ENCODE results near the gene CNTD1.

The CNTD1 gene

DNA sequence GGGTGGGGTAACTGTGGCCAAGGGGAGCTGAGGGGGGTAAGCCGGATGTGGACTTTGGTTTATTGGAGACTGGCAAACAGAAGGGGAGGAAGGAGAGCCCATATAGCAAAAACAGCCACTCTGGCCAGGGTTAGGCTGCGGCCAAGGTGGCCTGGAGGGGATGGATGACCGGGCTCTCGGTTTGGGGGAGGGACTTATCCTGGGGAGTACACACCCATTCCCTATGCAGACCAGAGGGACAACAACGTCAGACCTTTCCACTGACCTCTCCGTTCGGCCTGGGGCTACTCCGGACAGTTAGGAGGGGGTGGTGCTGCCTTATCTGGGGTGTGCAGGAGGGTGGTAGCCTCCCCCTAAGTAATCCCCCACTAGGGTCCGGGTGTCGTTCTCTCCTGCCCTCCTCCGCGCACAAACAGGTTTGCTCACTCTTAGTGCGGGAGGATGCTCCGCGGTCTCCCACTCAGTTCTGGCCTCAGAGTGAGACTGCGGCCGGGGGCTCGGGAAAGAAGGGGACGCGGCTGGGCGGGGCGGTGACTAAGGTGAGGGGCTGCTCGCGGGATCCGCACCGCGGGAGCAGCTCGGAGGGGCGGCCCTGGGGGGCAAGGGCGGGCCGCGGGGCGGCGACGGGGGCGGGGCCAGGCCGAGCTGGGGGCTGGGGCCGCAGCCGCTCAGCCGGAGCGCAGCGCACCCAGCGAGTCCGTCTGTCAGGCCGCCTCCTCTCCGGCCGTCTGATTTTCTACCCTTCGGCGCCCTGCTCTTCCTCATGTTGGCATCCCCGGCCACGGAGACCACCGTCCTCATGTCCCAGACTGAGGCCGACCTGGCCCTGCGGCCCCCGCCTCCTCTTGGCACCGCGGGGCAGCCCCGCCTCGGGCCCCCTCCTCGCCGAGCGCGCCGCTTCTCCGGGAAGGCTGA is 18.5 kb upstream of the CNTD1 start, which contains the start of gene WNK4:
TSS of gene WNK4 (plus strand) at position 675 of the 915 bp plus-strand sequence. CDS start at position 764, 89 bp downstream.
- DNase-seq, result peak; percentile 69

DNA sequence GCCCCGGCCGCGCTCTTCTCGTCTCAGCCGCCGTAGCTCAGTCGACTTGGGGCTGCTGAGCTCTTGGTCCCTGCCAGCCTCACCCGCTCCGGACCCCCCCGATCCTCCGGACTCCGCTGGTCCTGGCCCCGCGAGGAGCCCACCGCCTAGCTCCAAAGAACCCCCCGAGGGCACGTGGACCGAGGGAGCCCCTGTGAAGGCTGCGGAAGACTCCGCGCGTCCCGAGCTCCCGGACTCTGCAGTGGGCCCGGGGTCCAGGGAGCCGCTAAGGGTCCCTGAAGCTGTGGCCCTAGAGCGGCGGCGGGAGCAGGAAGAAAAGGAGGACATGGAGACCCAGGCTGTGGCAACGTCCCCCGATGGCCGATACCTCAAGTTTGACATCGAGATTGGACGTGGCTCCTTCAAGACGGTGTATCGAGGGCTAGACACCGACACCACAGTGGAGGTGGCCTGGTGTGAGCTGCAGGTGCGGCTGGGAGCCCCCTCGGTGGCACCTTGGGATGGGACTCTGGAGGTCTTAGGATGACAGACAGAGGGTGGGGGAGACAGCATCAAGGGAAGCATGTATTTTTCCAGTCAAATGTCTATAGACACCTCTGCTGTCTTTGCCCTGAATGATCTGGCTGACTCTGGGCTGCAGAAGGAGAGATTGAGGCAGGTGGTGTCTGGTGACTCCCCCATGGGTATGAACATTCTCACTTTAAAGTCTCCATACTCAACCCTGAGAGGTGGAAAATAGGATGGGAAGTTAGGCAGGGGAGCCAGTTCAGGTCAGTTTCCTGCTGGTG is 17.6 kb upstream of the CNTD1 start:
- DNase-seq, result no peak

DNA sequence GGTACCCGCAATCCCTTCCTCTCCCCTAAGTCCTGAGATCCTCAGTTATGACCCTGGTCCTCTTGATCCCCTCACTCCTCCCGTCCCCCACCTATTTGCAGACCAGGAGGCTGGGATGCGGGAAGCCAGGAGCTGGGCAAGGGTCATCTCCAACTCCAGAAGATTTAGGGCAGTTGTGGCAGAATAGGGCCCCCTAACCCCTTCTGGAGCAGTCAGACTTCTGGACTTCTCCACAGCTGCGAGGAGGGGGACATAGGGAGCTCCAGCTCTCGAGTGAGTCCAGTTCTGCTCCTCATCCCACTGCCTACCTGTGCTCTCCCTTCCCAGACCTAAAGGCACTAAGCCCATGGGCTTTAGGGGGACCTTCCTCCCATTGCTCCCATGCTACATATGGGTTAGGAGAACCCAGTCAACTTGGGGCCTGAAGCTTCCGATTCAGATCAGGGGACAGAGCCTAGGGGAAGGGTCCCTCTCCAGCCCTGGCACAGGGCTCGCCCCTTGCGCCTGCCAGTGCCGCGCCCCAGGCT is 17.0 kb upstream of the CNTD1 start:
- DNase-seq, result no peak

DNA sequence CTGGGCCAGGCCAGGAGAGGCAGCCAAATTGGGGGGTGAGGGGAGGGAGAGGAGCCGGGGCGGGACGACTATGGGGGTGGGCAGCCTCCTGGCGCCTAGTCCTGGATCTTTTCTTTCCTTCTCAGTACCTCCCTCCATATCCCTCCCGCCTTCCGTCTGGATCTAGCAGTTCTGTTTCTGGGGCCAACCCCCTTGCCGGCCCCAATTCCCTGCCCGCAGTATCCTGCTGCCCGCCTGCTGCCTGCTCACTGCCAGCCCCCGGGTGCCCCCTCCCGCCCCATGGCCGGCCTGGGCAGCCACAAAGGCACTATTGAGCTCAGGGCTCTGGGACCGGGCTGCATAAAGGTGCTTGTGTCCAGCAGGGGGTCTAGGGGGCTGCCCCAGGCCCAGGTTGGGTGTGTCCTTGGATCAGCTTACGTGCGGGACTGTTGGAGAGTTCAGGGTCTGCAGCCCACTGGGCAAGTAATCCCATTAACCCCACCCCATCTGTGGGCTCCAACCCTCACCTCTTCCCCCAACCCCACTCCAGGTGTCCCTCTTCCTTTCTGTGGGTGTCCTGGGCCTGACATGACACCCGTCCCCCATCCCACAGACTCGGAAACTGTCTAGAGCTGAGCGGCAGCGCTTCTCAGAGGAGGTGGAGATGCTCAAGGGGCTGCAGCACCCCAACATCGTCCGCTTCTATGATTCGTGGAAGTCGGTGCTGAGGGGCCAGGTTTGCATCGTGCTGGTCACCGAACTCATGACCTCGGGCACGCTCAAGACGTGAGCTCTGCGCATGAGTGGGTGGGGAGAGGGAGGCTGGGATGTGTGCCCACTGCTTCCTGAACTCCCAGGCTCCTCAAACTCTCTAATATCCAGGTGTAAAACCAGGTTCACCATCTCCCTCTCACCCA is 16.2 kb upstream of the CNTD1 start:
- DNase-seq, result peak; percentile 65

DNA sequence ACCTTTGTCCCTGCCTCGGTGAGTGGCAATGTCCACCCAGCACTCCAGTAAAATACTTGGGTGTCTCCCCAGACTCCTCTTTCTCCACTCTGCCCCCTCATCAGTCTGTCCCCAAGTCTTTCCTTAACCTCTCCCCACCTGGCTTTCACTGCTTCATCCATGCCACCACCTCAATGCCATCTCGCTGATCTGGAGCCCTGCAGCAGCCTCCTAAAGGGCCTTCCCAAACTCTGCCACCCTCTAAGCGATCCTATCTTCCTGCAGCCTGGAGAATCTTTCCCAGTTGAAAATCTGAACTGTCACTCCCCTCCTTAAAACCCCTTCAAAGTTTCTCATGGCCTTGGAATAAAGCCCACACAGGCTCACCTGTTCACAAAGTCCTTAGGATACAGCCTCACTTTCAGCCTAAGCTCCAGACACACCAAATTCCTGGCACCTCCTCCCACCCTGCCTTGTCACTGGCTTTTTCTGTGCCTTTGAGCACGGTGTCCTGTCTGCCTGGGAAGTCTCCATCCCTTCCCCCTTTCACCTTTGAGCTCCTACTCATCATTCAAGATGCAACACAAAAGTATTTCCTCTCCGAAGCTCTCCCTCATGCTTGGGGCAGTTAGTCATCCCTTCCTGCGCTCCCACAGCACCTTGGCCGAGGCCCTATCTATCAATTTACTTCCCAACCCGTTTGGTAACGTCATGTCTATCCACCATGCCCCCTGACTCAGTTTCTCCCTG is 15.4 kb upstream of the CNTD1 start:
- DNase-seq, result no peak

DNA sequence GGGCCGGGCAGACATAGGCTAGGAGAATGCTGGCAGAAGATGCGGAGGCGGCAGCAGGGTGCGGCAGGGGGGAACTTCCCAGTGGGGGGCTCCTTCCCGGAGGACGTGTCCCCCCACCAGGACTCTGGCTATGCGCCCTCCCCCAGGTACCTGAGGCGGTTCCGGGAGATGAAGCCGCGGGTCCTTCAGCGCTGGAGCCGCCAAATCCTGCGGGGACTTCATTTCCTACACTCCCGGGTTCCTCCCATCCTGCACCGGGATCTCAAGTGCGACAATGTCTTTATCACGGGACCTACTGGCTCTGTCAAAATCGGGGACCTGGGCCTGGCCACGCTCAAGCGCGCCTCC is 14.9 kb upstream of the CNTD1 start:
- DNase-seq, result no peak

DNA sequence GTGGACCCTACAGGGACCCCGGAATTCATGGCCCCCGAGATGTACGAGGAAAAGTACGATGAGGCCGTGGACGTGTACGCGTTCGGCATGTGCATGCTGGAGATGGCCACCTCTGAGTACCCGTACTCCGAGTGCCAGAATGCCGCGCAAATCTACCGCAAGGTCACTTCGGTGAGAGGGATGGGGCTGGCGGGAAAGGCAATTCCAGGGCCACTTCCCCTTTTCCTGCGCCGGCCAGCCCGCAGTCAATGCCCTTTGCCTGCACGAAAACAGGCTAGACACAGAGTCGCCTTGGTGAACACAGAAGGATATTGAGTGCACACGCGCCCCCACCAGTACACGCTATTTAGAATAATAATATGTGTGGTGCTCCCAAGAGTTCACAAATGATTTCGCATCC is 14.3 kb upstream of the CNTD1 start:
- no peak for DNase-seq

DNA sequence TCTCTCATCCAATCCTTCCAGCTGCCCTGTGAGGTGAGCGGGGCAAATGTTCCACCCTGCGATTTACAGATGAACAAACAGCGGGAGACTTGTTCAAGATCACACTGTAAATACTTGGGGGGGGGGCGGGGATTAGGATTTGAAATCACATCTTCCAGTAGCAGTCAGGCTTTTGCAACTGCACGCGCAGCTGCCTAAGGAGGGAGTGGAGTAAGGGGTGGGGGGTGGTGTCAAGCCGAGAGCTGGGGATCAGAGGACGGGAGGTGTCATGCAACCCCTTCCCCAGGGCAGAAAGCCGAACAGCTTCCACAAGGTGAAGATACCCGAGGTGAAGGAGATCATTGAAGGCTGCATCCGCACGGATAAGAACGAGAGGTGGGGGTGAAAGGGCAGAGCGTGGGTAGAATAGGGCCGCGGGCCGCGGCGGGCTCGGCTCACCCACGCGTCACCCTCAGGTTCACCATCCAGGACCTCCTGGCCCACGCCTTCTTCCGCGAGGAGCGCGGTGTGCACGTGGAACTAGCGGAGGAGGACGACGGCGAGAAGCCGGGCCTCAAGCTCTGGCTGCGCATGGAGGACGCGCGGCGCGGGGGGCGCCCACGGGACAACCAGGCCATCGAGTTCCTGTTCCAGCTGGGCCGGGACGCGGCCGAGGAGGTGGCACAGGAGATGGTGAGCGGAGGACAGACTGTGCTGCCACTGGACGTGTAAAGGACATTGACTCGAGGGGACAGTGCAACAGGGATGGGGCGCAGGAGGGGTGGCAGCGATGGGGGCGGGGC is 13.7 kb upstream of the CNTD1 start:
- DNase-seq, result no peak

DNA sequence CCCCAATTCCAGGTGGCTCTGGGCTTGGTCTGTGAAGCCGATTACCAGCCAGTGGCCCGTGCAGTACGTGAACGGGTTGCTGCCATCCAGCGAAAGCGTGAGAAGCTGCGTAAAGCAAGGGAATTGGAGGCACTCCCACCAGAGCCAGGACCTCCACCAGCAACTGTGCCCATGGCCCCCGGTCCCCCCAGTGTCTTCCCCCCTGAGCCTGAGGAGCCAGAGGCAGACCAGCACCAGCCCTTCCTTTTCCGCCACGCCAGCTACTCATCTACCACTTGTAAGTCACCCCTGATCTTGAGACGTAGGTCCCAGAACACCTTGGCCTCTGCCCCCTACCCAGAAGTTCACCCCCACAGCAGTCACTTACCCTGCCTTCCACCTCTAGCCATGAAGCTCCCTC is 11.4 kb upstream of the CNTD1 start:
- no peak for DNase-seq

DNA sequence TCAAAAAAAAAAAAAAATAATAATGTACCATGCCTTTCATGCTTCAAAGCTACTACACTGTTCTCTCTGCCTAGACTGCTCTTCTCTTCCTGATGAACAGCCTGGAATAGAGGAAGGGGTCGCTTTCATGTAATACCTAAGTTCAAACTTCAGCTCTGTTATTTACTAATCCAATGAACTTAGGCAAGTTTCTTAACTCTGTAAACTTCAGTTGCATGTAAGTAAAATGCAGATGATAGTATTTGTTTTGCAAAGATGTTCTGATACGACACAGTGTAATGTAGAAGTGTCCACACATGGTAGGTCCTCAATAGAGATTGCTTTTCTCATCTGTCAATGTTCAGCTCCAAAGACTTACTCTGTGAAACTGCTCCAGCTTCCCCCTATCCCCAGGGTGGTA is 6.7 kb upstream of the CNTD1 start:
- DNase-seq, result no peak

DNA sequence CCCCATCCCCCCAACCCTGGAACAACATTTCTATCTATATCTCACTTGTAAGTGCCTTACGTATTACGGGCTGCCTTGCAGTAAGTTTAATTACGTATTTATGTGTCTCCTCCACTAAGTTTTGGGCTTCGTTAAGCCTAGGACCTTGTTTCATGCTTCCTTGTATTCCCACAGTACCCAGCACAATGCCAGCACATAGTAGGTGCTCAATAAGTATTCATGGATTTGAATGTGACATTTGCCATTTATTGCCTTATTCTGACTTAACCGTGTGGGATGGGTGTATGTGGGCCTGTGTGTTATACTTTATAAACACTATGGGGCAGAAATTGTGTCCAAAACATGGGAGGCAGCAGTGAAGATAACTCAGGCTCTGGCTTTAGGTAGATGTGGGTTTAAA is 6.1 kb upstream of the CNTD1 start:
- no peak for DNase-seq

DNA sequence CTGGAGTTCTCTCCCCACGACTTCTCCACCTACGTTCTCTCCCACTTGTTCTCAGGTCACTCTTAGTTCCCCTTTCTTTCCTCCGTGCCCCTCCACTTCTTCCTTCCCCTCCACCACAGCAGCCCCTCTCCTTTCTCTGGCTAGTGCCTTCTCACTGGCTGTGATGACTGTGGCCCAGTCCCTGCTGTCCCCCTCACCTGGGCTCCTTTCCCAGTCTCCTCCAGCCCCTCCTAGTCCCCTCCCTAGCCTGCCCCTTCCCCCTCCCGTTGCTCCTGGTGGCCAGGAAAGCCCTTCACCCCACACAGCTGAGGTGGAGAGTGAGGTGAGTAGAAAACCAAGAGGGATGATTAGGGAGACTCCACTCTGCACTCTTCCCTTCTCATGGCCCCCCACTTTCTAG is 3.6 kb upstream of the CNTD1 start:
- DNase-seq, result no peak

DNA sequence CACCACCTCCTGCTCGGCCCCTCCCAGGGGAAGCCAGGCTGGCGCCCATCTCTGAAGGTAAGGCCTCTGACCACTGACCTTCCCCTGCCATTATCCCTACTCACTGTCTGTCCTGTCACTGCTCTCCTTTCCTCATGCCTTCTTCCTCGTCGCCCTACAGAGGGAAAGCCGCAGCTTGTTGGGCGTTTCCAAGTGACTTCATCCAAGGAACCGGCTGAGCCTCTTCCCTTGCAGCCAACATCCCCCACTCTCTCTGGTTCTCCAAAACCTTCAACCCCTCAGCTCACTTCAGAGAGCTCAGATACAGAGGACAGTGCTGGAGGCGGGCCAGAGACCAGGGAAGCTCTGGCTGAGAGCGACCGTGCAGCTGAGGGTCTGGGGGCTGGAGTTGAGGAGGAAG is 3.2 kb upstream of the CNTD1 start:
- DNase-seq, result no peak

DNA sequence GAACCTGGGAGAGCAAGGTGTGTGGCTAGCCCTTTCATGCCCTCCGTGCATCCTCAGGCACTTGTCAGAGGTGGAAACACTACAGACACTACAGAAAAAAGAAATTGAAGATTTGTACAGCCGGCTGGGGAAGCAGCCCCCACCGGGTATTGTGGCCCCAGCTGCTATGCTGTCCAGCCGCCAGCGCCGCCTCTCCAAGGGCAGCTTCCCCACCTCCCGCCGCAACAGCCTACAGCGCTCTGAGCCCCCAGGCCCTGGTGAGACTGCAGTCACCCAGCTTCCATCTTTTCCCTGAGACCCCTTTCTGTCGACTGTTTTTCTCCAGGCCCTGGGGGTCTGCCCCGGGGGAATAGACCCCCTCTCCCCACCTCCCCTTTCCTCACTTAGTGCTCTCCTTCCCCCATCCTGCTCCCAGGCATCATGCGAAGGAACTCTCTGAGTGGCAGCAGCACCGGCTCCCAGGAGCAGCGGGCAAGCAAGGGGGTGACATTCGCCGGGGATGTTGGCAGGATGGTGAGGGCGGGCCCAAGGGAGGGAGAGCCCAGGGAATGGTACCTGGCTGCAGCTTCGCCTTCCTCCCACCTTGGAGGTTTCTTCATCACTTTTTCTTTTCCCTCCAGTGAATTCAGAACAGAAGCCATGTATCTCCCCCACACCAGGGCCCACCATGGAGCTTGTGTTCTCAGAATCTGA is 2.4 kb upstream of the CNTD1 start:
- no peak for DNase-seq

DNA sequence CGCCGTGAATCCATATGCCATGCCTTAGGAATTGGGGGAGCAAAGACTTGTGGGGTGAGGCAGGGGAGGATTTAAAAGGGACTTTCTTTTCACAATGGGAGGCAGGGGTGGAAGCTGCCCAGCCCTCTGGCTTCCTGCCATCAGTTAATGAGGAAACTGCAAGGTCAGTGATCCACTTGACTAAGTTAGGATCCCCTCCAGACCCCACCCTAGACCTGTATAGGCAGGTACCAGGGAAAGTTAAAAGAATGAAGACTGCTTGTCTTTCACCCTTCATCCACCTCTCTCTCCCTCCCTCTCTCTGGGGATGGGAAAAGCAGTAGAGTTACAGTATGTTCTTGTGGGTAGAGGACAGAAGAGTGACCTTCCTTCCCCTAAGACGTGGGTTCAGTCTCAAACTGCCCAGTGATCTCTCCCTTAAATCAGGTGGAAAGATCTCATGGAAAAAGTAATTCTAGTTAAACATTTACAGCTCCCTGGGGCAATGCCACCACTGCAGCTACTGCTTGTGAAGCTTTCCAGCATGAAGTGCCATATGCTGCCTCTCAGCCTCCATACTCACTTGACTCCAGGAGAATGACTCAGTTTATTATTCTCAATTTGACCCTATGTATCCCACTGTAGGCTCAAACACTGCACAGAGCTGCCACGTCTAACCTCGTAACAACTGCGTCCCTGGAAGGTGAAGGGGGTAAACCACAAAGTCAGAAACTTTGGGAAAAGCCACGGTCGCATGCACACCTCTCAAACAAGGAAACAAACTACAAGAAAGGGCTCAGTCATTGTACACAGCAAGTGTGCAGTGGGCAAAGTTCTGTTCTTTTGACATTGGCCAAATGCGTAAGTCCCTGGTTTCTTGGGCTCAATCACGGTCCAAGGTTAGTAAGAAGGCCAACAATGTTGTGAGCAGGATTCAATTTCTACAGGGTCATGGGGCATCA is 1.3 kb upstream of the CNTD1 start:
- DNase-seq, result no peak

DNA sequence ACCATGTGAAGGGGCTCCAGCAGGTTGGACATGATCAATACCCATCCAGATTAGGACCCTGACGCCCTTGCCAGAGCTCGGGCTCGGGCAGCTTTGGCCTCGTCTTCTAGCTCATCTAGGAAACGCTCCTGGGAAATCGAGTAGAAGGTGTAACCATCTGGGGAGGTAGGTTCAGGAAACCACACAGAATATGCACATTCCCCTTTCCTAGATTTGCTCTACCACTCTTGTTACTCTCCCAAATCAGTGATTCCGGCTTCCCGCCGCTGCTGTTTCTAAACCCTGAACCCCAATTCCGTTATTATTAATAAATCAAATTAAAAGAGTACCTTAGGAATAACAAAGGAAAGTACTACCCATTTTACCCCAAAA is 664 bp upstream of the CNTD1 start:
- DNase-seq, result no peak

DNA sequence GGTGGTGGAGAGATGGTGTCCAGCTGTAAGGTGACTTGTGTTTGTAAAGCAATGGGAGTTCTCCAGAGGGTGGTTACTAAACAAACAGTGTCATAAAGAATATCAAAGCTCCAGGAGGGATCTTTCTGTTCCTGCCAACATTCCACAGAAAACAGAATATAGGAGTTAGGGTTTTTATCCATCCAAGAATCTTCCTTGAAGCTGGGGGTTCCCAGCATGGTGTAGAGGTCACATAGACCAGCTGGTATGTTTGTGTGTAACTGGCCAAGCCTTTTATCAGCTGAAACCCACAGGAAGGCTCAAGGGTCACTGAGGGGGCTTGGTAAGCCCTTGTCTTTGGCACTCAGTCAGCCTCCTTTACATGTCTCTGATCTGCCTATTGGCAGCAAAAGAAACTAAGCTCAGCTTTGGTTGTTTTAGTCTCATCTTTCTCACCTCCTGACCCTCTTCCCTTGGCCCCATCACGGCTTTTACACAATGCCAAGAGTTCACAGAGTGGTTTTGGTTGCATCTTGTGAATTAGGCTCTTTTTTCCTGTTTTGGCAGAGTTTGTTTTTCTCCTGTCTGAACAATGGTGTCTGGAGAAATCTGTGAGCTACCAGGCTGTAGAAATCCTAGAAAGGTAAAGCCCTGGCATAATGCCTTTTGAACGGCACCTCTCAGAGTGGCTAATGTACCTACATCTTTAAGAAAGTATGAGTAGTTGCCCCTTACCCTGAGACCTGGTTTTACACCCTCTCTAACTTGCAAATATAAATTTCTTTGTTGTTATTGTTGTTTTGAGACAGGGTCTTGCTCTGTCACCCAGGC is 4.6 kb downstream of the CNTD1 start:
- no peak for DNase-seq

DNA sequence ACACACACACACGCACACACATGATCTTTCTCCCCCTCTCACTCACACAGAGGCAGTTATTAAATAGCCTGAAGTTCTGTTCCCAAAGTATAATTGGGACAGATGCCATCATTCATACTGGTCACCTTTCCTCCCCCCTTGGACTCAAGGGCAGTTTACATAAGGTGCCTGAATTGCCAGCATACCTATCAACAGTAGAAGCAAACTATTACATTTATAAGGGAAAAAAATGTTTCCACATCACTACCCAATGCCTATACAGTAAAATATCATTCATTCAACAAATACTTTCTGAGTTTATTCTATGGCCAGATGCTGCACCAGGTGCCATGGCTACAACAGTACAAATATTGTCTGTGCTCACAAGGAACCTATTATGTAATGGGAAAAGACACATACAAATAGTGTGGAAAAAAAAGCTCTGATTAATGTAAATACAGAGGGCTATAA is 6.3 kb downstream of the CNTD1 start:
- DNase-seq, result no peak

DNA sequence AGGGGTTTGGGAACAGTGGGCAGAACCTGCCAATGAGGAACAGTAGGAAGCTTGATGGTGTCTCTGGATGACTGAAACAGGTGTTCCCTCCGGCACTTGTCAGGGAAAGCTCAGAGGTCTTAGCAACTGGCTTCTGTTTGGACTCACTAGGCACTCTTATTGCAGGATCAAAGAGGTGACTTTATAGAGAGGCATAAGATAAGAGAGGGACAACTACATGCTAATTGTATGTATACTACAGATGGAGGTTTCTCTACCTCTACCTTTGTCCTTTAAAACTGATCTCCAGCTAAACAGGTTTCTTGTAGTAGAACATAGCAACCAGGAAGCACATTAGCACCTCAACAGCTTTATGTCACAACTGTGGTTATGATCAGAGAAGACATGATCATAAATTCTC is 7.6 kb downstream of the CNTD1 start:
- DNase-seq, result no peak
